DMS53 treated with DMSO at 0.1 percent for 48 hours (cell line): ENCODE data around the gene STK38L.

ENCODE experiments used
- DNase-seq: peaks from one replicate; lab custom pipeline; 2025; ENCODE audit not compliant: unreplicated experiment; lab: John Stamatoyannopoulos, UW

The STK38L gene

DNA sequence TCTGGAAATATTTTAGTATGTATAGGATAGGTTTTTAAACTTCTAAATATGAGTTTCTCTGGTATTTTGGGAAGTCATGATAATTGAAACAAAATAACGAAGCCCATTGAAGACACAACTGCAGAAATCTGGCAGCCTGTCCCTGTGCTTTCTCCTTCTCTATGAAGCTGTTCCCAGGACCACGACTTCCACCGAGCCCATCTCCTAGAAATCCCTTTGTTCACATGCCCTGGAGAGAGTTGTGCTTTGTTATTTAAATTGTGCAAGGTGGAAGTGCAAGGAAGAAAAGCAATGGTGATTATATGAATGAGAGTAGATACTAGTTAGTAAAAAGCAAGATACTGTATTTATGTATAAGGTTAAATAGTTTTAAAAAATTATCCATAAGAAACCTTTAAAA, 32.2 kb downstream of the STK38L start:
- DNase-seq, result no peak

DNA sequence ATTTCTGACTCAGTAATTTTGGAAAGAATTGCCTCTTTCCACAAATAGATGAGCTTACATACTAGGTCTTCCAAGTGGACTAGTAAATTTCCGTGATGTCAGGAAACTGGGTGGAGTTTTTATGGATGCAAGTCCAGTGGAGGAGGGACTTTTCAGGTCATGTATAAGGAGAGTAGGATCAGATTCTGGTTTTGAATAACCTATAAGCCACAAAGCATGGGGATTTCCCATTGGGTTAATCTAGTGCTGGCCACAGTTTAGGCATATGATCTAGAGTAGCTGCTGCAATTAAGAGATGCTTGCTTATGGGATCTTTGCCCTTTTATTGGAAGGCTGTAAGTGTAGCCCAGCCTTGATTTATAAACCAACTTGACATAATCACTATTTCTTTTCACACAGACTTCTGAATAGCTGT, 33.8 kb downstream of the STK38L start:
- DNase-seq, result no peak

DNA sequence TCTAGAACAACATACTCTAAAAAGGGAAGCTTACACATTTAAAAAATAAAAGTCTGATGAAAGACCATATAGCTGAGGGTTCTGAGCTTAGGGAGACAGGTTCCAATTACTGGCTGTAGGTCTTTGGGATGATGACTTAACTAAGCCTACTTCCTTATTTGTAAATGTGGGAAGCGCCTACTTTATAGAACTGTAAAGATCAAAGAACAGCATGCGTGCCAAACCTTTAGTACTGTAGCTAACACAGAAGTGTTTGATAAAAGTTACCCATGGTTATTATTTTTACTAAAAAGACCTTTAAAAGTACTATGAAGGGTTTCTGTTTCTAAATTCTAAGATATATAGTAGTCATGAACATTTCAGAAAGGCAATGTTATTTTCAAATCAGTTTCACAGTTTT, 35.7 kb downstream of the STK38L start:
- peak; percentile 45 for DNase-seq

DNA sequence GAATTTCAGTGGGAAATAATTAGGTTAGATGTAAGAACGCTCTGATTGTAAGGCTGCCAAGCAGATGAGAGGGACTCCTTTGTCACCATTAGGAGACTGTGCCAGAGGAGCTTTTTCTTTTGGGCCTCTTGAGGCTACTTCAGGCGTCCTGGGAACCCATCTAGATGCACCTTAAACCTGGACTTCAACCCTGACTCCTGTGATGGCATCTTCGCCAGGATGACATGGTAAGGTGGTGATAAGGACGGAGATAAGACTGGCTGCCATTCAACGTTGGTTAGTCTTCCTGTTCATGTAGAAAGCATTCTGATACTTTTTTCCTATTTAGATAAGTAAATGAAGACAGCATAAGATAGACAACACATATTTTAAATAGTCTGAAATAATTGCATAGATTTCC, 36.3 kb downstream of the STK38L start:
- DNase-seq, result no peak

DNA sequence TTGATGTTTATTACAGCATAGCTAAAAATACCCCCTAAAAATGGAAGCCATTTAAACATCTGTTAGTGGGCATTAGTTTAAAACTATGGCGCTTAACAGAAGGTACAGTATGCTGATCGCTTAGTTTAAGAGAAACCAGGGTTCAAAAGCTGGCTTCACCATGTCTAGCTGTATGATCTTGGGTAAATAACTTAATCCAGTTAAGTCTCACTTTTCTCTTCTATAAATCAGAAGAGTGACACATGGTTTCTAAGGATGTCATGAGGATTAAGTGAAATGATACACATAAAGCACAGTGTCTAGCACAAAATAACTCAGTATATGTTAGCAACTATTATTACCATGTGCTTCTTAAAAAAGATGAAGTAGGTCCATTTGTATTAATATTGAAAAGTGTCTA, 38.7 kb downstream of the STK38L start:
- no peak for DNase-seq

DNA sequence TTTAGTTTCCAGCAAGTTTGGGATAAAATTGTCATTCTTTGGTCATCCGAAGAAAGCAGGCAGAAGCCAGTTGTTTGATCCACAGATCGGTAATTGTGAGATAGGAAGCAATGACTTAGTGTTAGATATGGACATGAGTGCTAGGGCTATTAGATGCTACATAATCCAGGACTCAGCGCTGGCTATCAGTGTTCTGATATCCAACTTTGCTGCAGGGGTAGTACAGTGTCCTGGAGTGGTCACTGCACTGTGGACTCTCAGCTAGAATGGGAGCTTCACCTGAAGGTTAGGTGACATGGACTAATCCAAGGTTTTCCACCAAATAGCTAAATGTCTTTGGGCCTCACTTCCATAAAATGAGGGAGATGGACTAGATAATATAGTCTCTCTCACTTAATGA, 39.9 kb downstream of the STK38L start:
- DNase-seq, result no peak

DNA sequence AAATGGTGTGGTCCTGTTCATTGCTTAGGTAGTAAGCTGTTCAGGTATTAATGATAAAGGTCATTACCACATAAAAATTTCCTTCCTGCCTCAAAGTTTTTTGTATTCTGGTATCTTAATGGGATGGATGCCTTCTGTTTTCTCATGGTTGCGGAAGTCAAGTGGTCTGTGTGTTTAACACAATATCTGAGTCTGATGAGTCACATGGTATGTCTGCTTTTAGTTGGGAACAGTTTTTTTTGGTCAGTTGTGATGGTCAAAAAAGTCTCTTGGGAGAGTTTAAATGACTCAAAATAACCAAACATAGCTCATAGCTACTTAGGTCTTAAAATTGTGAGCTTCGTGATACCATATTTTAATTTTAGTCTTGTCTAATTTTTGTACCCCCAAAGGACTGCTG, 40.7 kb downstream of the STK38L start:
- no peak for DNase-seq

DNA sequence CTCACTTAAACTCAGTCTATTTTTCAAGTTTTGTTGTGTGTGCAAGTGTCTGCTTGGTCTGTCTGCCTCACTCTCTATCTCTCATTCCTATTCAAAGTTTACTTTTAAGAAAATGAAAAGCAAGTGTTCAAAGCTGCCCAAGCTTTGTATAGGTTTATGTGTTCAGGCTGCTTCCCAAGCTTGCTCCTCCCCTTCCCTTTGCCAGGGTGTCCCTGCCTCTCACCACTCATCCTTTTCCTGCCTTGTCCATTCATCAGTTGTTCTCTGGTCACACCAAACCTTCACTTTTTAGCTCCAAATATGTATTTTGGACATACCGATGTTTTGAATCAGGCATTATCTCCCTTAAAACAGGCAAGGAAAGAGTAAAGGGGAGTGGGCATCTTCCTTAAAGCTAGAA, 41.3 kb downstream of the STK38L start:
- no peak for DNase-seq

DNA sequence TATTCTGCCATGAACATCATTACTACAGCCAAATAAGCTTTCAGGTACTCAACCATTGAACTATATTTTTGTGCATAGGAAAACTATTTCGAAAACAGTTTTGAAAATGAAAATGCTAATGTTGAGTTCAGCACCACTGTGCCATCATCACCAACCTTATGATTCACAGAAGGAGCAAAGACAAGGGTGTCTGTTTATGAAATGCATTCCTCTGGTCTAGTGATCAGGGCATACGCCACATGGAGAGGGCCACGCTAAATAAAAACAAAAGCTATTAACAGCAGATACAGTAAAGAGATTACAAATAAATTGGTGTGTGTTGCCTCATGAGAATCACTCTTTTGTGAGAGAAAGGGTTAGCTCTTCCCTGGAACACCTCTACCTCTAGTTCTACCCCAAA, 45.3 kb downstream of the STK38L start:
- DNase-seq, result no peak

DNA sequence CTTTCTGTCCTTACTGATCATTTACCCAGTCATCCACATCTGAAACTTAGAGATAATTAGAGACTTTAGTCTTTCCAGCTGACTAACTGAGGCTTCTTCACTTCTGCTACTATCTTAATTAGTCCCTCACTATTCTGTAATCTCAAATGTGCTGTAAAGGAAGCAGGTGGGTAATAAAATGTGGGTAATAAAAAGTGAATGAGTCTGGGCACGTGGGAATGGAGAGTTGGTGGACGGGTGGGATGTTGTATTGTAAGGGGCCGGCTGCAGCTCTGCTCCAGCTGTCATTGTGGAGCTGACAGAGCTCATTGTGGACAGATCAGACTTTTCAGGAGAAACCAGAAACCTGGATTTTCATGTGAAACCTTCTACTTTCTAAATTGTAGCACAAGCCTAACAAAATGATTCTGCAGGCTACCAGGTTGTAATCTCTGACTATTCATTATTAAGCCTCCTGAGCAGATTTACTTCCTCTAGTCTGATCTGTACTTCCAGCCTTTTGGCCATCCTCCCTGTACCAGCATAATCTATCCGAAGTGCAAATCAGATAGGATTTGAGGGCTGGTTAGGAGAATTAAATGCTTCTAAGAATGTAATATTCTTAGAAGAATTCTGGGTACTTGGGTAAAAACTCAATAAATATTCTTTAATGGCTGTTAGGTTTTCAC, 46.5 kb downstream of the STK38L start:
- no peak for DNase-seq

DNA sequence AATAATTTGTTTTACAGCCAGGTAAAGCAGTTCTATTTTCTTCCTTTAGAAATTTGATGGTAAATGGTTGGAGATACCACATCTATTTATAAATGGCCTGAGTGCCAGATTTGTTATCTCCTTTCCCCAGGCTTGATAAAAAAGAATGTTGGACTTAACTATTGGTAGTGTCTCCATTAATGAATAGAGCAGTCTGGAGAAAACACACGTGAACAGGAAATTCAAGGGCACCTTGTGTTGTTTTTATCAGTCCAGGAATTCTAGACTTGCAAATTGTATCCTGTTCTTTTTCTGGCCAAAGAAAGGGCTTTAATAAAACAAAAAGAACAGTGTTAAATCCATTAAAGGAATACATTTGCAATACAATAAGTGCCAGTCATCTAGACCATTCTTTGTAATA, 47.8 kb downstream of the STK38L start:
- DNase-seq, result no peak

DNA sequence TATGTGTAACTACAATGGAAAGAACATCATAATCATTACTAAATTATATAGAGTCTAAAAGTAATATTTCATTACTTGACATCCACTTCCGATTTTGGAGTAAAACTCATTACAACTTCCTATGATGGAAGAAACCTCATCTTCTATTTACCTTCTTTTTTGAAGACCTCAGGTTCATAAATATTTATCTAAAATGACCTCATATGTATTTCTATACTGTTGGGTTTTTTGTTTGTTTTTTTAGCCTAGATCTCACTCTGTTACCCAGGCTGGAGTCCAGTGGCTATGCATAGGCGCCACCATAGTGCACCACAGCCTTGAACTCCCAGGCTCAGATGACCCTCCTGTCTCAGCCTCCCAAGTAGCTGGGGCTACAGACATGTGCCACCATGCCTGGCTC, 48.6 kb downstream of the STK38L start:
- peak; percentile 28 for DNase-seq

DNA sequence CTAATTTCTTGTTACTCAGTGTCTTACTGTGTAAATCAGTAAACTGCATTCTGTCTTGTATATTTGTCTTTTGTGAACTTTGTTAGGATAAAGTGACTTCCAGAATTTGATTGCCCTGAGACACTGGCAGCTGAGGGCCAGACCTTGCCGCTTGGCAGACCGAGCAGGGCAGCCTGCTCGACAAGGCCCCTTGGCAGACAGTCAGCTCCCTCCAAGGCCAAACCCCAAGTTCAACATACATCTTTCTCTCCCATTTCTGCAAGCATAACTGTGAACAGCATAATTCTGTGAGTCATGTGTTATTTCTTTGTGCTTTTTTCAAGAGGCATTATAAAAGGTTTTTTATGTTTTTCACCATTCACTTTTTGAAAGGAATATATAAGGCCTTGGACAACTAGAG, 49.4 kb downstream of the STK38L start:
- no peak for DNase-seq

DNA sequence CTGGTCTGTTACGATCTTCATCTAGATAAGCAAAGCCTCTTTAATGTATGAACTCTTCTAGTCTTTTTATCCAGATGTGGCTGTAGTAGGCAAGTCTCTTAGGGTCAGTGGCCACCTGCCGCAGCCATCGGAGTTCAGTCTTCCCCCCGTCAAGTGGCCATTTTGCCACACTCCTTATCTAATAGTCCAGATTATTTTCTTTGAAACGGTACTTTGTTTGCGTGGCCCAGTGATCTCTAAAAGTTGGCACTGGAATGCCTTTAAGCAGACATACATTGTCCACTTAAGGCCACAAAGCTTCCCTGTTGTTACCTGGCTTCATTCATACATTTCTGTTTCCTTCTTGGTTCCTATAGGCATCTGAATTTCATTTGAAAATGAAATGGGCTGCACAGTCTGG, 52.6 kb downstream of the STK38L start:
- DNase-seq, result no peak

DNA sequence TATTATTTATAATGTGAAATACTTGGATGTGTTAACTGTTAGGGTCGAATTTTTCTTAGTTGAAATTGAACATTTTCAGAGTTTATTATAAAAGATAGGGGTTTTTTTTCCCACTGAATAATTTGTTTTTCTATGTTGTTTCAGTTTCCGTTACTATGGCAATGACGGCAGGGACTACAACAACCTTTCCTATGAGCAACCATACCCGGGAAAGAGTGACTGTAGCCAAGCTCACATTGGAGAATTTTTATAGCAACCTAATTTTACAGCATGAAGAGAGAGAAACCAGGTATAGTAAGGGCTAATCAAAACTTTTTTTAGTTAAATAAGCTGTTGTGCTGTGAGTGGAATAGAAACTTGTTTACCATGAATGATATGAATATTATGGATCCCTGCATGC, 53.5 kb downstream of the STK38L start:
- DNase-seq, result no peak

DNA sequence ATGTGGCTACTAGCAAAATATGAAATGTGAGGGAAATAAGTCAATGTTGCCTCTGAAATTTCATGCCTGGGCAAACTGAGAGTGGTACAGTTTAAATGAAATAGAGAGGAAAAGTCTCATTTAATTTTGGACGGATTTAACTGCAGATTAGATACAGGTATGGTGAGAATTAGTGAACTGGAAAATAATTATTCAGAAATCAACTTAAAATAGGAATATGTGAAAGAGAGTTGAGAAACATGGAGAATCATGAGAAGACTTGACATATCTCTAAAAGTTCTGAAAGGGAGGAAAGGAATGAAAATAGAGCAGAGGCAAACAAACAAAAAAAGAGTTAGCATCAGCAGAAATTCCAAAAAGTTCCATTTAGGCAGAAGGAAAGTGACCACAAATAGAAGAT, 55.0 kb downstream of the STK38L start:
- DNase-seq, result no peak

DNA sequence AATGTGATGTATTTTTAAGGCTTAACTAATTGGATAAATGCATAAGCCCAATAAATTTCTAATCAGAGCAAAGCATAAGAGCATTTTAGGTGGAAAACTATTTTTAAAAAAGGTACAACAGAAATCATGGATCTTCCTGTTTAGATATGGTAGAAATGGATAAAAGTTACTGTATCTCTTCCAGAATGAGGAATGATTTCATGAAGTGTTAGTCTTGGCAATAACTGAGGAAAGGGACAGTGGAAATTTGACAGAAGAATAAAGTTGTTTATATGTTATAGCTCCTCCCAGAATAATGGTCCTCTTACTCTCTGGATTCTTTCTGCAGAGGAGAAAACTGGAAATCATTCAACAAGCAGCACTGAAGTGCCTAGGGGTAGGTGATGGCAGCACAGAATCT, 56.1 kb downstream of the STK38L start:
- no peak for DNase-seq

DNA sequence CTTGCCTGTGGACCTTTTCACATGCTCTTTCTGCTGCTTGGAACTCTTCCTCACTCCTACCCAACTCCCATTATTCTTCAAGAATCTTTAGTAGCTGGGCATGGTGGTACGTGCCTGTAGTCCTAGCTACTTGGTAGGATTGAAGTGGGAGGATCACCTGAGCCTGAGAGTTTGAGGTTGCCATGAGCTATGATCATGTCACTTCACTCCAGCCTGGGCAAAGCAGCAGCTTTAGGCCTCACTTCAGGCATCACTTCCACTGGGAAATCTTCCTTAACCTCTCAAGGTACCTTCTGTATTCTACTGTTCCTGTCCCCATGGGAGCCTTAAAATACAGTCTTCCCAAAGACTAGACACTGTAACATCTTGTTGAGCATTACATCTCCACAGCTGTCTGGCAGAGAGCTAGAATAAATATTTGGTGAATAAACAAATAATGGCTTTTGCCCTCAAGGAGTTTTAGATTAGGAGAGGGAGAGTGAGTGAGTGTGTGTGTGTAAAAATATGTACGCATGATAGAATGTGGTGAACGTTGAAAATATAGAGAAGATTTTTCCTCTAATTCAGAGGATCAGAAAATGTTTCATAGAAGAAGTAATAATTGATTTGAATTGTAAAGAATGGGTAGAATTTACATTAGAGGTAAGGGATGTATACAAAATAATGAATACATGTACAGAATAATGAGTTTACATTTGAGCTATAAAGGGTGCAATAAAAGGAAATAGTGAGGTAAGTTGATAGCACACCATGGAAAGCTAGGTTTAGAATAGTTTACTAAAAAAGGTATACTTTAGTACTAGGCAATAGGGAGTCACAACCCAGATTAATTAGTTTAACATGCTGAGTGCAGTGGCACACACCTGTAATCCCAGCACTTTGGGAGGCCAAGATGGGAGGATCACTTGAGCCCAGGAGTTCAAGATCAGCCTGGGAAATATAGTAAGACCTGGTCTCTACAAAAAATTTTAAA, 59.3 kb downstream of the STK38L start:
- DNase-seq, result peak; percentile 94

DNA sequence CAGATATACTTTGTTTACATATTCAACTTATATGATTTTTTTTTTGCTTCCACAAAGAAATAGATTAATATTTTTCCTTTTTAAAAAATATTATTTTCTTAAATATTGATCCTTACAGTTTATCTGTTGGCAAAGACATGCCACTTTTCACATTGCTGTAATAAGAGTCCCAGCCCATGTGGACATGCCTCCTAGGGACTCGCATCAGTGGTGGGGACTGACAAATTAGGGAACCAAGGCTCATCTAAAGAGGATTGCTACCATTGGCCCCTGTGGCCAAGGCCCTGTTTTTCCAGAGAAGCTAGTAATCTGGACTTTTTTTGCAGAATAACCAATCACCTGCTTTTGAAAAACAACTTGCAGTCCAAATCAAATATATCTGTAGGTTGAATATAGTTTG, 60.8 kb downstream of the STK38L start:
- DNase-seq, result no peak

DNA sequence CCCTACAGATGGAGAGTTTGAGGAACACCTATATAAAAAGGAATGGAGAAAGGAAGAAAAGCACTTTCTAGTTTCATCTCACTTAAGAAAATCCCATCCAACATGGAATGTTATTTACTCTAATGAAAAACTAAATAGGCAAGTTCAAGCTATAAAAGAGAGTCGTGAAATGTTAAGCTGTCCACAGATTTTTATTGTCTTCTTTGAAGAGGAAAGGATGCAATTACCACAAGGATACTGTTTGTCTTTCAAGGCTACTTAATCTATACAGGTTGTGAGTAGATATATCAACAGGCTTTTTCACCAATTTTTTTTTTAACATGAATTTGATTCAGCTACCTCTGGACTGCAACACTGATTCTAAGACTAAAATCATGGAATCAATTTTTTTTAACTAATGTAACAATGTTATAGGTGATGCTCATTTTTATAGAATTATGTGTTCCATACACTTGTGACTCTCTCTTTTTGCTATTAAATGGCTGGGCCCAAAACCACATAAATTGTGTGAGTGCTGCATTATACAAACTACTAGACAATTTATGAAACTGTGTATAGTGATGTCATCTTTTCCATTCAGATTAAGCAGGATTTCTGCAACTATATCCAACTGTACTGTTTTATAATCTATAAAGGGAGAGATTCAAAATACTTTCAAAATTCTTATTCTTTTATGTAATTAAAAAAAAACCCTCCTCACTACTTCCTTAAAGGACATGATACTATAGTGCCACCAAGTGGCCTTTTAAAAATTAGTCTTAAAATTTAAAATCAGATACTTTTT, 61.8 kb downstream of the STK38L start:
- peak; percentile 81 for DNase-seq

DNA sequence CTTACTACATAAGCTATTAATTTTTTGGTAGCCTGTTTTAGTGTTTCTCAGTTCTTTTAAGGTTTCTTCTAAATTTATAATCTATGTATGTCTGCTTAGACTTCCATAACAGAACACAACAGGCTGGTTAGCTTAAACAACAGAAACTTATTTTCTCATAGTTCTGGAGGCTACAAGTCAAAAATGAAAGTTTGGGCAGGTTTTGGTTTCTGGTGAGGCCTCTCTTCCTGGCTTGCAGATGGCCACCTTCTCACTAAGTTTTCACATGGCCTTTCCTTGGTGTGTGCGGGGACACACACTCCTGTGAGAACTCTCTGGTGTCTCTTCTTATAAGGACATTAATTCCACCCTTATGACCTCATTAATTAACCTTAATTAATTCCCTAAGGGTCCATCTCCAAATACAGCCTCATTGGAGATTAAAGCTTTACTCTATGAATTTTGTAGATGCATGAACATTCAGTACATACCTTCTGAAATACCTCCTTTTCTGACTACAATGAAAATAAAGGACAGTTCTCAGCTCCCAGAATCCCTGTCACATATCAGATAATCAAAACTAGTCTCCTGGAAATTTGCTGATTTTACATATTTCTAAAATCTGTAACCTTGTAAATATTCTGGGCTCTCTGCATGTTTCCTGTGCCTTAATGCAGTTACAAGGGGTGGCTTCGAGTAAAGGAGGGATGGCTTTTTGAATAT, 65.4 kb downstream of the STK38L start:
- no peak for DNase-seq
